AG20443 (cell line): ENCODE results near the gene SEMA3C.

Source experiments
- DNase-seq: peaks from one replicate; pipeline ENCODE4 v3.0.0; 2012; ENCODE audit warnings: low spot score, mixed read lengths

SEMA3C gene

GRCh38 chr7:80918909-80919721 lies at the start of gene SEMA3C:
SEMA3C (minus strand) TSS chr7:80919051; CDS start chr7:80916781, 2,270 bp downstream.
- peak; percentile 98 for DNase-seq

GRCh38 chr7:80968606-80969005 lies 49.8 kb upstream of the SEMA3C start:
- no peak for DNase-seq

- no peak for DNase-seq
These were observed 49.1 kb upstream of the SEMA3C start for GRCh38 chr7:80967917-80968297.

DNA sequence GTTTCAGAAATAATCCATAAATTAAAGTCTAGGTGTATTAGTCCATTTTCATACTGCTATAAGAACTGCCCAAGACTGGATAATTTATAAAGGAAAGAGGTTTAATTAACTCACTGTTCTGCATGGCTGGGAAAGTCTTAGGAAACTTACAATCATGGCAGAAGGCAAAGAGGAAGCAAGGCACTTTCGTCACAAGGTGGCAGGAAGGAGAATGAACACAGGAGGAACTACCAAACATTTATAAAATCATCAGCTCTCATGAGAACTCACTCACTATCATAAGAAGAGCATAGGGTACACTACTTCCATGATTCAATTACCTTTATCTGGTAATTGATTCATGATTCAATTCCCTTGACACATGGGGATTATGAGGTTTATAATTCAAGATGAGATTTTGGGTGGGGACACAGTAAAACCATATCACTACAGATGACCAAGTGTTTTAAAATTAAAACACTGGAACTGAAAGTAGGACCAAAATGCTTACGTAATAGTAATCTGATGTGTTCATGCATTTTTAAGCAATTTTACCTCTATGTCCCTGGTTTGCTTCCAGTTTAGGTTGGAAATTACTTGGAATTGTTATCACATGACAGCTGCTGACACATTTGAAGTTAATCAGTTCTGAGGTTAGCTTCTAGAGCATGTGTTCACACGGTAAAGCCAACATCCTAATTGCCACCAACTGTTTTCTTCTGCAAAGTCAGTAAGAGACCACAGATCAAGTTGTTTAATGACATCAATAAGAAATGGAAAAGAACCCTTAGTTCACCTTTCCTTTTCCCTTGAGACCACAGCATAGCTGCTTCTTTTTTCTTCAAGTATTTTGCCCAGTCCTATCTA lies 48.4 kb upstream of the SEMA3C start:
- no peak for DNase-seq

GRCh38 chr7:80960244-80960795 lies 41.5 kb upstream of the SEMA3C start:
- peak; percentile 43 for DNase-seq

GRCh38 chr7:80957226-80957777 lies 38.5 kb upstream of the SEMA3C start:
- DNase-seq: no peak

GRCh38 chr7:80954191-80954590 lies 35.3 kb upstream of the SEMA3C start:
- no peak for DNase-seq

GRCh38 chr7:80950550-80950967 lies 31.7 kb upstream of the SEMA3C start:
- DNase-seq: no peak

DNA sequence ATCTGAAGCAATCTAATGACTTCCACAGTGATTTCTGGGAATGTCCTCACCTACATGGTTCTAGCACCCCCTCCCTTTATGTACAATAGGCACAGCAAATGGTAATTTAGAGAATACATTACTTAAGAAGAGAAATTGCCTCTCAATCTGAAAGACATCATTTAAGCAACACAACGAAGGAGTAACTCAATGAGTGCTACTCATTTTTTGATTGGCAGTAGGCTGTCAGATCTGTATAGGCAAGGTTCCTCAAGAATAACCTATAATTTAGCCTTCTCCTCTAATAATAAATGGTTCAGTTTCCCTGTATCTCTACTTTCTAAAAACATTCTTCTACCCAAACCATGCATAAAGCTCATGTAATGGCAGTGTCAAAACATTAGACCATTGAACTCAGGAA lies 30.6 kb upstream of the SEMA3C start:
- no peak for DNase-seq

DNA sequence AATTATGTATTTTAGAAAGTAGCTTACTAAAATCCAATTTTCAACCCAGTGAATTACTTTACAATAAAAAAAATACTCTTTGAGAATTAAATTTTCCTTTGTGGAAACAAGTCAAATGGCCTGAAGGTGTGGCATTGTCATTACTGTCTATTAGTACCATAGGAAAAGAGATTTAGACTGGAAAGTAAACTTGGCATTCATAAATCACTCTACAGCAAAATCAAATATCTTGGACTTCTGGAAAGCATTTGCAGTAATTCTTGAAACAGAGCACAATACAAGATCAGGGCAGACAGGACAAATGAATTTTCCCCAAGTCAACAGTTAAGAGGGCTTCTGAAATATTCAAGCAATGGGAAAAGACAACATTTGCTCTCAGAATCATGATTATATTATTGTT lies 28.0 kb upstream of the SEMA3C start:
- no peak for DNase-seq

DNA sequence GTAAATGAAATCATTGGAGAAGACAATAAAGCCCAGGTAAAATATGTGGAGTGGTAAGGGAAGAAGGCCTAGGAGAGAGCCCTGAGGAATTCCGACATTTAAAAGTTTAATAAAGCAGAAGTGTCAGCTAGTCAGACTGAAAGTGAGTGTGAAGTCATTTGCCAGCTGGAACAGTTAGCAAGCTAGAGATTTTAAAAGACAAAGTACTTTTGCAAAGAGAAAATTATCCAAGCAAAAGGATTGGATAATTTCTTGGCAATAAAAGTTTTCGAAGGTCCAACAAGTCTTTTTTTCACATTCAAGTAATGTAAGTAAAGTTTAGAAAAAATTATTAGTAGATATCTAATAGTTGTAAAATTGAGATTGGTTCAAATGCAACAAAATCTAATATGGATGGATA lies 27.1 kb upstream of the SEMA3C start:
- no peak for DNase-seq

DNA sequence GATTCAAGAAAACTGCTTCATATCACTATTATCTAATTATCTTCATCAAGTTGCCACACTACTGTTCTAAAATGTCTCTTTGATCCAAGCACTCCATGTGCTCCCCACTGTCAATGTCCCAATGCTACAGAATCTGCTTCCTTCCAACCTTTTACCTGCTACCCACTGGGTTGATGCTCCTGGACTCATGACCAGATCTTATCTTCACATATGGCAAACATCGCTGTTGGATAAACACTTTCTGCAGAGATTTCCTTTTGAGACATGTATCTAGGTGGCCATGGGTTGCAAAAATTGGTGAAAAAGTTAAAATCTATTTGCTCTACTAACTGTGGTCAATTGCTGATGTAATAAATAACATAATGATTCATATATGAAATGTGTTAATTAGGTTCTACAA lies 24.5 kb upstream of the SEMA3C start:
- DNase-seq: no peak

GRCh38 chr7:80942261-80943041 lies 23.6 kb upstream of the SEMA3C start:
- DNase-seq: peak; percentile 94

GRCh38 chr7:80941208-80941758 lies 22.4 kb upstream of the SEMA3C start:
- DNase-seq: peak; percentile 65

- no peak for DNase-seq
These were observed 21.8 kb upstream of the SEMA3C start for GRCh38 chr7:80940539-80941207.

- DNase-seq: no peak
These were observed 18.5 kb upstream of the SEMA3C start for GRCh38 chr7:80937336-80937735.

DNA sequence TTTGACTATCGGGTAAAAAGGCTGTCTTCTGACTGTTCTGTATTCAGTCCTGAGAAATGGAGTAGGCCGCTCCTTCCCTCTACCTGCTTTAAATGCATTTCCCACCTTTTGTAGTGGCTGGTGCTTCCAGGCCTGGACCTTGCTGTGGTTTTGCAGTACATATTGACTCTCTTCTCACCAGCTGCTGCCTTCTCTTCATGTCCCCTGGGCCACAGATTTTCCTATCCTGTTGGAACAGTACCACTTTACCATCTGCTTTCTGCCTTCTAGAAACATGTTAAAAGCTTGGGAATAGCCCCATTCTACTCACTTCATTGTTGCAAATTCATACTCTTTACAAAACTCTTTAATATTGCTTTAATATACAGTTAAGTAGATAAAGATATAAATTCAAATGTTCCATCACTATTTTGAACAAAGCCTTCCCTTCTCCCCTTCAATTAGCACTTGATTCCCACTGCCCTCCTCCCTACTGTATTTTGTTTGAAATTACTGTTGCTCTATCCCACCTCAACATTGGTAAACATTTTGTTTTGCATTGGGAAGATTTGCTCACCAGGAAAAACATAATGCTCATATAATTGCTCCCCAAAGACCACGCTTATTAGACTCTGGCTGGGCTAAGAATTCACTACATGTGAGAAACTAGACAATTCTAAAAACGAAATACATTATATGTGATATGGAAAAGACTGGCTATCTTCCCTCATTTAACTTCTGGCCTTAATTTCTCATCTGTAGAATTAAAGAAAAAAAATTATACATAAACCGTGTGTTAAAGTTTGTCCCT lies 17.3 kb upstream of the SEMA3C start:
- no peak for DNase-seq

DNA sequence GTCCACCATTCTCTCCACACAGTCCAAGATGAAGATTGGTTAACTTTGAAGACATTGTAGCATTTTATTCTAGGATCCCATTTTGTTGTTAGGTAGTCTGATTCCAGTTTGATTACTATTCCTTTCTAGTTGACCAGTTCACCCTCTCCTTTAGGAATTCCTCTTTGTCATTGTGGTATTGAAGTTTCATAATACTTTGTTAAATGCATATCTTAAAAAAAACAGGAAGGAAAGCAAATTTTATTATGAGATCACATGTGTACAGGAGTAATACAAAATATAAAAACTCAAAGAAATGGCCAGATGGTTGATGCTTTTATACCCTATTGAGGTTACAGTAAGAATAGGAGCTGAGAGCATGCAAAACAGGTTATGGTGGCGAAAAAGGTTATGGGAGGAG lies 15.5 kb upstream of the SEMA3C start:
- DNase-seq: peak; percentile 35

DNA sequence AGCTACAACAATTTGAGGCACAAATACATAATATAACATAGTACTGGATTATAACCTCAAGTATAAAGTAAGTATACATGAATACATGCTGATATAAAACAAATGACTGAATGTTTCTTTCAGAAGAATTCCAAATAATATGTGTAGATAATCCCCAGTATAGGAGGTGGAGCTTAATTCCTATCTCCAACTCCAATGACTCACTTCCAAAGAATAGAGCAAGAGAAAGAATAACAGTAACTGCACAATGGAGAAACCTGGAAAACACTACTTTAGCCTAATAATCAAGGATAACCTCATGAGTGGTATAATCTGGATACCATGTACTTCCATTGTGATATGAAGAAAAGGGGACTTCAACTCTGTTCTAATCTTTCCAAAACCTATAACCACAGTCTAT lies 13.7 kb upstream of the SEMA3C start:
- DNase-seq: no peak

GRCh38 chr7:80929619-80930018 lies 10.8 kb upstream of the SEMA3C start:
- DNase-seq: peak; percentile 48
